Stimulated activated CD8-positive, alpha-beta memory T cell treated with anti-CD3 and anti-CD28 coated beads, Interleukin-15, amount 100 ng/mL, for 24 hours (primary cell): Measurements from ENCODE around the gene SLC17A9.

Experiments
- DNase-seq: peaks from one replicate; pipeline ENCODE4 v3.0.0-alpha.2; 2020; ENCODE audit warnings: low read depth

The SLC17A9 gene

GRCh38 chr20:62969179-62969760 lies 16.8 kb downstream of the SLC17A9 start:
- no peak for DNase-seq

DNA sequence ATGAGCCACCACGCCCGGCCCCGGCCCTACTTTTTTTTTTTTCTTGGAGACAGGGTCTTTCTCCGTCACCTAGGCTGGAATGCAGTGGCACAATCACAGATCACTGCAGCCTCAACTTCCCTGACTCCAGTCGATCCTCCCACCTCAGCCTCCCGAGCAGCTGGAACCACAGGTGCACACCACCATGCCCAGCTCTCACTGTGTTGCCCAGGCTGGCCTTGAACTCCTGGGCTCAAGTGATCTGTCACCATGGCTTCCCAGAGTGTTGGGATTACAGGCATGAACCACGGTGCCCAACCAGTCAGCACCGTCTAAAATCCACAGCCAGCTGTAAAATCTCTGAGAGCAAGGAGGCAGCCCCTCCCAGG lies 17.4 kb downstream of the SLC17A9 start:
- no peak for DNase-seq

GRCh38 chr20:62970307-62971210 lies 18.1 kb downstream of the SLC17A9 start:
- no peak for DNase-seq

- DNase-seq = no peak
Measured at GRCh38 chr20:62971211-62971949, 18.9 kb downstream of the SLC17A9 start.

- peak; percentile 66 for DNase-seq
Measured at GRCh38 chr20:62971950-62972844, 19.7 kb downstream of the SLC17A9 start.

- DNase-seq = no peak
Measured at GRCh38 chr20:62972845-62973745, 20.6 kb downstream of the SLC17A9 start.

- DNase-seq = no peak
Measured at GRCh38 chr20:62975251-62975760, 22.8 kb downstream of the SLC17A9 start.

- no peak for DNase-seq
Measured at GRCh38 chr20:62975812-62976508, 23.5 kb downstream of the SLC17A9 start.

DNA sequence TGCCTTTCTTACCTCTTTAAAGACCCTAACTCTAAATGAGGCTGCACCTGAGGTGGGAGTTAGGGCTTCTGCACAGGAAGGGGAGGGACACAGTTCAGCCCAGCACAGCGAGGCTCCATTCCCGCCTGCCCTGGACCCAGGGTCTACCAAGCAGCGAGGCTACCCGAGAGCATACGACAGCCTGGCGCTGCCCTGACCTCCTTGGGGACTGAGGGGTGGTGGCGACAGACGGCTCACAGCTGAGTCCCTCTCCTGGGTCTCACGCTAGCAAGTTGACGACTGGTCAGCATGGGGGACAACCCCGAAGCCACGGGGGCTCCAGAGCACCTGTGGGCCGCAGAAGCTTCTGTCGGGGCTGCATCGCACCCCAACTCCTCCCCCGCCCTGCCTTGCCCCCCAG lies 24.4 kb downstream of the SLC17A9 start:
- DNase-seq = no peak

DNA sequence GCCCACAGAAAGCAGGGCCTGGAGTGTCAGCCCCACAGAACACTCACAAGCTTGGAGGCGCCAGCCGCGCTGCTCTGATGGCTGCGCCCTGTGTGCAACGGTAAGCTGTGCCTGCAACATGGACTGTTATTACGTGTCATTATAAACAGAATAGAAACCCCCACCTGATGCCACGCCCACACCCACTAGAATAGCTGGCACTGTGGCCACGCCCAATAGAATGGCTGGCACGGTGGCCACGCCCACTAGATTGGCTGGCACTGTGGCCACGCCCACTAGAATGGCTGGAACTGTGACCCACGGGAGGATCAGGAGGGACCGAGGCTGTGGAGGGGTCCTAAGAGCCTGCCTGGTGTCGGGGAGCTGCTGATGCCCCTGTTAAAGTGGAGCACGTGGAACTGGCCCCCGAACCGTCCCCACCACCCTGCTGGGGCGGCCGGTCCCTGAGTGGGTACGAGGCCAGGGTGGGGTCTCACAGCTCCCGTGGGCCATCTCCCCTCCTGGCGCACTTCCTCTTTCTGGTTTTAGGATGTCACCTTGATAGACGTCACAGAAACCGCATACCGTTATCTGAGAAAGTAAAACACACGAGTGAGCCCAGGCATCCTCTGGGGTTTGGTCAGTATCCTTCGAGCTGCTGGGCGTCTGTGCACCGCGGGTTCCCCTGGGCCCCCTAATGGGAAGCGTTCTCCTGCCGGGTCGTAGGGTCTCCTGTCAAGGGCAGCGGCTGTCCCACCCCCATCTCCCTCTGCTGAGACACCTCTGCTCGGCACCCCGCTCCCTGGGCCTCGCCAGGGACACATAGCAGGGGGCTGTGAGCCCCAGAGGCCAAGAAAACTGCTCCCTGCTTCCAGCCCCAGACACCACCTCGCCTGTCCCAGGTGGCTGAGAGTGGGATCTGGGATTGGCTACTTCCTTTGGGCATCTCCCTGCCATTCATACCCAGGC lies 25.4 kb downstream of the SLC17A9 start:
- DNase-seq = peak; percentile 37

GRCh38 chr20:62978561-62978943 lies 26.0 kb downstream of the SLC17A9 start:
- no peak for DNase-seq

GRCh38 chr20:62979310-62979709 lies 26.8 kb downstream of the SLC17A9 start:
- no peak for DNase-seq

- no peak for DNase-seq
Measured at GRCh38 chr20:62979876-62980373, 27.4 kb downstream of the SLC17A9 start.

GRCh38 chr20:62980380-62980960 lies 28.0 kb downstream of the SLC17A9 start:
- no peak for DNase-seq

GRCh38 chr20:62980970-62981369 lies 28.5 kb downstream of the SLC17A9 start:
- no peak for DNase-seq

DNA sequence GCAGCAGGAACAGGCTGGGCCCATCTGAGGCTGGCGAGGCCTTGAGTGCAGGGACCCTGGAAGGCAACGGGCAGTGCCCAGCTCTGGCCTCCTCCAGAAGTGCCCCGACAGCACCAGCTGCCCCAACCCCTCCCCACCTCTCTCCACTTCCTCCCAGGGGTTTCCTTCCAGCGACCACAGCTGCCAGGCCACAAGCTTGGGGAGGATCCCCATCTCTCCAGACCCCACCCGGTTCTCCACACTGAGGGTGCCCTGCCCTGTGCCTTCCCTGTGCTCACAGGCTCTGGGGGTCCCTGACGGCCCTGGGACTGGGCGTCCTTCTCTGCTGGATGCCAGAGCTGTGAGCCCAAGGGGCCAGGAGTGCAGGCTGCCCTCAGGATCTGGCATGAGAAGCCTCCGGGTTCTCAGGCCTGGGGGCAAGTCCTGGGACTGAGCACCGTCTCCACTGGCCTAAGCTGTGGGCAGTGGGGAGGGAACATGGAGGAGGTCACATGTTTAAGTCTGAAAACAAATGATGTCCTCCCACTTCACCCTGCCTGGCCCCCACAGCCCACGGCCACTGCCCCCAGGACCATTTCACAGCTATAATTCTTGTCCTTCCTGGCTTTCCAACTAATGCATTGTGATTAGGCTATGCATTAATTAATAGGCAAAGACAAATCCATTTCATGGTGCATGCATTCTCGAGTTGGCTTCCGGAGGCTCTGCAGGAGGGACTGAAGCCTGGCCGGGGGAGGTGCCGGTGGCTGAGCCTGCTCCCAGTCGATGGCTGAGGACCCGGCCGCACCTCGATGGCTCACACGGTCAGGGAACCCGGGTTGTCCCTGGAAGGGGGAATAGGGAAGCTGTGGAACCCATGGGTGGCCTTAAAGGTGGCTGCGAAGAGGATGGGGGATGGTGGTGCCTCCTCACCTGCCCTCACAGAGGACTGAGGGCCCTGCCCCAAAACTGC lies 29.9 kb downstream of the SLC17A9 start:
- no peak for DNase-seq

GRCh38 chr20:62983210-62983609 lies 30.7 kb downstream of the SLC17A9 start:
- no peak for DNase-seq
